ENCODE measurements around the gene GPX4.

DNA sequence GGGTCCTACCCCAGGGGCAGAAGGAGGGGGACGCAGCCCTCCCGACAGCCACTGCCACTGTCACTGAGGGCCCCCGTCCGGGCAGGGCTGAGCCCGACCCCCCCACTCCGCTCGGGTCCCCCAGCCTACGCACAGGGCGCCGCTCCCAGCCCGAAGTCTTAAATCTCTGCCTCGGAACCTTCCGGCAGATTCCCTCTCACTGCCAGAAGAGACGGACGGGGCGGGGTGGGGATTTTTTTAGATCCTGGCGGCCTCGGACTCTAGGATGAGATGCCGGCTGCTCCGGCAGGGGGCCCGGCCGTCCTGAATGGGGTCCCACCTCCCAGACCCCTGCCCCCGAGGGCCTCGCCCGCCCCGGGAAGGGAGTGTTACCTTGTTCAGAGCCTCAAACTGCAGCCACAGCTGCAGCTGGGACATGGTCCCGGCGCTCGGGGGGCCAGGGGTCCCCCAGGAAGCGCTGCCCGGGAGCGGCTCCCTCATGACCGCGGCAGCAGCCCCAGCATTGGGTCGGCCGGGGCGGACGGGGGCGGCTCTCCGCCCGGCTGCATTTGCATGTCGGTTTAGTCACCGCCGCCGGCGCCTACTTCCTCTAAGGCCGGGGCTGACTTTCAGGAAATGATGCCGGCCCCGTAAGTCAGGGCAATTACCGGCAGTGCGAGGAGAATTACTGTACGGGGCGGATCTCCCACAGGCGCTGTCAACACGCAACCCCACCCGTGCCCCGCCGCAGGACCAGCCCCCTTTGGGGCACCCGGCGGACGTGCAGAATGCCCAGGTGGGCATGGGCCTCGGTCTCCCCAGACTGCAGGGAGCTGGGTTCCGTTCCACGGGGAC is 28.1 kb downstream of the GPX4 start:
- TF ChIP-seq CTCF (IDR thresholded peaks at IDR 0.05) (no peak), POLR2A (IDR thresholded peaks at IDR 0.05) (peak; percentile 51)
